Mucosa of stomach (tissue), 1 donor: ENCODE results near the gene MS4A3.
"Not testable (repeated sequence)": the region's sequence is repeated elsewhere in the genome, so short reads cannot be mapped to it uniquely, and the experiment has no call there.

ENCODE experiments used
- H3K27me3 ChIP-seq: one replicate; pipeline ENCODE4 v1.7.0; 2013; ENCODE audit warnings: mild to moderate bottlenecking, low read length; ENCODE audit not compliant: control insufficient read depth, insufficient read depth
- H3K36me3 ChIP-seq: one replicate; pipeline ENCODE4 v1.7.0; 2013; ENCODE audit warnings: low read length; ENCODE audit not compliant: control insufficient read depth, insufficient read depth
- H3K4me1 ChIP-seq: one replicate; pipeline ENCODE4 v1.7.0; 2013; ENCODE audit warnings: mild to moderate bottlenecking, low read length; ENCODE audit not compliant: control insufficient read depth, insufficient read depth
- H3K4me3 ChIP-seq: one replicate; pipeline ENCODE4 v1.7.0; 2013; ENCODE audit warnings: low read length
- H3K9ac ChIP-seq: one replicate; pipeline ENCODE4 v1.7.0; 2013; ENCODE audit warnings: mild to moderate bottlenecking, low read length, moderate library complexity
- H3K9me3 ChIP-seq: one replicate; pipeline ENCODE4 v1.7.0; 2013; ENCODE audit warnings: mild to moderate bottlenecking, low read length, moderate library complexity; ENCODE audit not compliant: control insufficient read depth
- donor health status: Pancreatic carcinoma.

MS4A3 gene, protein sequence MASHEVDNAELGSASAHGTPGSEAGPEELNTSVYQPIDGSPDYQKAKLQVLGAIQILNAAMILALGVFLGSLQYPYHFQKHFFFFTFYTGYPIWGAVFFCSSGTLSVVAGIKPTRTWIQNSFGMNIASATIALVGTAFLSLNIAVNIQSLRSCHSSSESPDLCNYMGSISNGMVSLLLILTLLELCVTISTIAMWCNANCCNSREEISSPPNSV

DNA sequence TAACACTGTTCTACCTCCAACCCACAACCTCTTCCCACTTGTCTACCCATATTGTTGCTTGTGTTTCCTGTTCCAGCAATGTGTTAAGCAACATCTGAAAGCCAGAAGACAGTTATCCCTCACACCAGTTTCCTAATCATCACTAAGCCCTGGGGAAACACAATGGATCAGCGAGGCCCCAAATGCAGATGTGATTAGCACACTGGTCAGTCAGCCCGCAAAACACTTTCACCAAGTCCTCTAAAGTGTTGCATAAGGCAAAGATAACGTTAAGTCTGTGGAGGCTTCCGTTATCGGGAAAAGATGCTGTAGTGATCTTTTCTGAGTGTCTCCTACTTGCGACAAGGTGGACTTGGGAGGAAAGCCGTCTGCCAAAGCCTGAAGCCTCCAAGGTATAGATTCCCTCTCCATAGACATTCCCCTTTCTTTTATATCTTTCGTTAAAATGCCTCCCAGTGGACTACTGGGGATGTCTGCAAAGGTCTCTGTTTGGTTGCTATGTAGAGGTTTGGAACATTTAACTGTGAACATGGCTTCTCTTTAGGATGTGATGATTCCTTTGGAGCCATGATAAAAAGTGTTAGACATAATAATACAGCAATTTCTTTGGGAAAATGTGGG lies at the start of gene MS4A3:
Gene MS4A3 (plus strand): TSS at position 317 of the 621 bp plus-strand sequence. CDS start 4,496 bp downstream, outside the sequence.
- no peaks in the 10 kb centered on the region for H3K36me3 ChIP-seq
- H3K9me3 ChIP-seq, result no peaks in the 10 kb centered on the region
- no peaks in the 10 kb centered on the region for H3K27me3 ChIP-seq
- no peak within 1 kb of the TSS for H3K4me3 ChIP-seq
- no peaks in the 10 kb centered on the region for H3K4me1 ChIP-seq
- H3K9ac ChIP-seq, result no peak within 1 kb of the TSS

DNA sequence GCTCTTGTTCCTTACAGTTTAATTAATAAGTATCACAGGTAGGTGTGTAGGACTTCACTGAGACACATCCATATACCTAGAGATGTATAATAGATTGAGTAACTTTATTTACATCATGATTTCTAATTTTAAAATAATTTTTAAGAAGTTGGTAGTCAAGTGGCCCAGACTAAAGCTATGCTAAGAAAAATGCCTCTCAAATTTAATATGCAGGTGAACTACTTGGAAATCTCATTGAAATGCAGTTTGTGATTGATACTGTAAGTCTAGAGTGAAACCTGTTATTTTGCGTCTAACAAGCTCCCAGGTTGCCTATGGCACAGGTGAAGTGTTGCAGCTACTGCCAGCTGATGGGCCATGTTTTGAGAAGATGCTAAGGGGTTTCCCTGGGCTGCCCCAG lies 39.6 kb upstream of the MS4A3 start, which contains the start of gene OOSP4B:
Gene OOSP4B (plus strand): TSS at position 301 of the 400 bp plus-strand sequence.
- H3K9ac ChIP-seq, result no peak within 1 kb of the TSS
- H3K9me3 ChIP-seq, result no peaks in the 10 kb centered on the region
- H3K27me3 ChIP-seq, result no peaks in the 10 kb centered on the region
- H3K4me3 ChIP-seq, result no peak within 1 kb of the TSS
- H3K36me3 ChIP-seq, result no peaks in the 10 kb centered on the region
- H3K4me1 ChIP-seq, result no peaks in the 10 kb centered on the region

DNA sequence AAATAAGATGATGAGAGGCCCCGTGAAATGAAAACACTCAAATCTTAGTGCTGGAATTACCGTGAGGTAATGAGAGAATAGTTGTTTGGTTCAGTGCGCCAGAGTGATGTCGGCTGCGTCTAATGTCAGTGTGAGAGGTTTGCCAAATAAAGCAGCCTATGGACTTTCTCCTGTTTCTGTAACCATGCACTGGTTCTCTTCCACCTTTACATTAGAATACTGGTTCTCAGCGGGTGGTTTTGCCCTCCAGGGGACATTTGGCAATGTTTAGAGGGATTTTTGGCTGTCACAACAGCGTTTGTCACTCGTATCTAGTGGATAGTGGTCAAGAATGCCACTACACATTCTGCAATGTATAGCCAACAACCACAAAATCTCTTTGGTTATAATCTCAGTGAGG lies 38.4 kb upstream of the MS4A3 start:
- Histone ChIP-seq H3K9ac (no peak overlapping the region), H3K4me1 (no peaks in the 10 kb centered on the region), H3K27me3 (no peaks in the 10 kb centered on the region), H3K9me3 (no peaks in the 10 kb centered on the region), H3K4me3 (no peak overlapping the region), H3K36me3 (no peaks in the 10 kb centered on the region)

DNA sequence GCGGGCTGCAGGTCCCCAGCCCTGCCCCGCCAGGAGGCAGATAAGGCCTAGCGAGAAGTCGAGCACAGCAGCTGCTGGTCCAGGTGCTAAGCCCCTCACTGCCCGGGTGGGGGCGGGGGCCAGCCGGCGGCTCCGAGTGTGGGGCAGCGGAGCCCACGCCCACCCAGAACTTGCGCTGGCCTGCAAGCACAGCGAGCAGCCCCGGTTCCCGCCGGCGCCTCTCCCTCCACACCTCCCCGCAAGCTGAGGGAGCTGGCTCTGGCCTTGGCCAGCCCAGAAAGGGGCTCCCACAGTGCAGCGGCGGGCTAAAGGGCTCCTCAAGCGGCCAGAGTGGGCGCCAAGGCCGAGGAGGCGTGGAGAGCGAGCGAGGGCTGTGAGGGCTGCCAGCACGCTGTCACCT lies 36.1 kb upstream of the MS4A3 start:
- H3K4me3 ChIP-seq, H3K9ac ChIP-seq, H3K4me1 ChIP-seq, H3K9me3 ChIP-seq, H3K27me3 ChIP-seq, H3K36me3 ChIP-seq: not testable (repeated sequence)

DNA sequence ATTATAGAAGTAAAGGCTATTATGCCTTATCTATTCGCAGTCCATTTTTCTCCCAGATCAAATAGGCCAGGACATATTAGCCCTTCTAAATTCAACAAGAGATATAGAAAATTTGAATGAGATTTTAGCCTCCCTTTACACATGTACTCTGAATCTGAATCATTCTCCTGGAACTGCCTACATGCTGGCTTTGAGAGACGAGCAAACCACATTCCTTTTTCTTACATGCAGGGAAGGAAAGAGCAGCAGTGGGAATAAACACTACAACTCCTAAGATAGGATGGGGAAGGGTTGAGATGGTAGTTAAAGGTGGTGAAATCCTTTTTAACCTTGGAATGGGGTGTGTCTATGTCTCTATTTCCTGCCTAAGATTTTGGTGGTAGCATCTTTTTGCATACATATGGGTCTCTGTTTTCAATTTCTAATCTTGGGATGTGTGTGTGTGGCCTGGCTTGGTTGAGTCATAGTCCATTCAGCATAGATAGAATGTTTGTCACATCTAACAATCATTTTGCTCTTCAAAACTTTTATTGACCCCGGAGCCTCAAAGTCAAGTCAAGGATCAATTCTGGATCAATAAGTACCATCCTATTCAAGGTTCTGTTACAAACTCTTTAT lies 27.3 kb upstream of the MS4A3 start:
- H3K9me3 ChIP-seq, result no peaks in the 10 kb centered on the region
- no peaks in the 10 kb centered on the region for H3K36me3 ChIP-seq
- H3K9ac ChIP-seq, result no peak overlapping the region
- H3K27me3 ChIP-seq, result no peaks in the 10 kb centered on the region
- no peaks in the 10 kb centered on the region for H3K4me1 ChIP-seq
- no peak overlapping the region for H3K4me3 ChIP-seq

DNA sequence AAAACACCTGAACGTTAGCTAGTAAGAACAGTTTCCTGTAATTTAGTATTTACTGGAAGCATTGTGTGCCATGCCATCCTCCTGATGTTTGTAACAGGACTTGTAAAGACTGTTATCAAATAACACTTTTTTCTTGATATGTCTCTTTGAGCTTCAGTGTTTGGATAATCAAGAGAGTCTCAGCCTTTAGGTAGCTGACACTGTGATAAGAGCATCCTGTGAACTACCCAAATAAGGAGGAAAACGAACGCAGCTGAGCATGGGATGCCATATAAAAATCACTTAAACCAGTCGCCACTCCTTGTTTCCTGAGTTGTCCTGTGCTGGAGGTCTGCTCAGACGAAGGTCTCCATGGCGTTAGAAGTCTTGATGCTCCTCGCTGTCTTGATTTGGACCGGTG lies 16.4 kb upstream of the MS4A3 start, which contains the start of gene OOSP2:
Gene OOSP2 (plus strand): TSS at position 301 of the 400 bp plus-strand sequence. CDS start 51 bp downstream, at position 352.
- Histone ChIP-seq H3K36me3 (no peaks in the 10 kb centered on the region), H3K9ac (no peak within 1 kb of the TSS), H3K9me3 (no peaks in the 10 kb centered on the region), H3K4me3 (no peak within 1 kb of the TSS), H3K4me1 (no peaks in the 10 kb centered on the region), H3K27me3 (no peaks in the 10 kb centered on the region)

DNA sequence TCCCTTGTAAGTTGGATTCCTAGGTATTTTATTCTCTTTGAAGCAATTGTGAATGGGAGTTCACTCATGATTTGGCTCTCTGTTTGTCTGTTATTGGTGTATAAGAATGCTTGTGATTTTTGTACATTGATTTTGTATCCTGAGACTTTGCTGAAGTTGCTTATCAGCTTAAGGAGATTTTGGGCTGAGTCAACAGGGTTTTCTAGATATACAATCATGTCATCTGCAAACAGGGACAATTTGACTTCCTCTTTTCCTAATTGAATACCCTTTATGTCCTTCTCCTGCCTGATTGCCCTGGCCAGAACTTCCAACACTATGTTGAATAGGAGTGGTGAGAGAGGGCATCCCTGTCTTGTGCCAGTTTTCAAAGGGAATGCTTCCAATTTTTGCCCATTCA lies 6.0 kb upstream of the MS4A3 start:
- not testable (repeated sequence) for H3K4me1 ChIP-seq, H3K36me3 ChIP-seq, H3K4me3 ChIP-seq, H3K9me3 ChIP-seq, H3K9ac ChIP-seq, H3K27me3 ChIP-seq

DNA sequence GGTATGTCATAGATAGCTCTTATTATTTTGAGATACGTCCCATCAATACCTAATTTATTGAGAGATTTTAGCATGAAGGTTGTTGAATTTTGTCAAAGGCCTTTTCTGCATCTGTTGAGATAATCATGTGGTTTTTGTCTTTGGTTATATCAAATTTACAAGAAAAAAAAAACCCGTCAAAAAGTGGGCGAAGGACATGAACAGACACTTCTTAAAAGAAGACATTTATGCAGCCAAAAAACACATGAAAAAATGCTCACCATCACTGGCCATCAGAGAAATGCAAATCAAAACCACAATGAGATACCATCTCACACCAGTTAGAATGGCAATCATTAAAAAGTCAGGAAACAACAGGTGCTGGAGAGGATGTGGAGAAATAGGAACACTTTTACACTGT lies 5.6 kb upstream of the MS4A3 start:
- not testable (repeated sequence) for H3K36me3 ChIP-seq, H3K9ac ChIP-seq, H3K9me3 ChIP-seq

DNA sequence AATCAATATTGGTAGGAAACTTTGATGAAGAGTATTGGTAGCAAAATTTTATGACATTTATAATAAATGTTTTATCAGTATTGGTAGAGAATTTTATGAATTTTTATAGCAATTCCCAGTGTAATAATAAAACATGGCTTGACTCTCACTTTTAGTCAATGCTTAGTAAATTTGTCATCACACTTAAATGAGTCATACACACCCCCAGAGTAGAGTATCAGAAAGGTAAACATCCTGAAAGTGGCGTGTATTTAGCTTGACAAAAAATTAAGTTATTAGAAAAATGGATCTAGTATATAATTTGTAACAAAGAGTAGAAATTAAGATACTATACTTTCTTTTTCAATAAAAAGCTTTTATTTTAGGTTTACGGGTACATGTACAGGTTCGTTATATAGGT lies 2.6 kb downstream of the MS4A3 start:
- no peak overlapping the region for H3K4me3 ChIP-seq
- no peaks in the 10 kb centered on the region for H3K27me3 ChIP-seq
- H3K9ac ChIP-seq, result no peak overlapping the region
- H3K4me1 ChIP-seq, result no peaks in the 10 kb centered on the region
- no peaks in the 10 kb centered on the region for H3K9me3 ChIP-seq
- H3K36me3 ChIP-seq, result no peaks in the 10 kb centered on the region

More for the DNA sequence above, 5.6 kb upstream of the MS4A3 start:
- H3K4me1 ChIP-seq, H3K27me3 ChIP-seq, H3K4me3 ChIP-seq: not testable (repeated sequence)

DNA sequence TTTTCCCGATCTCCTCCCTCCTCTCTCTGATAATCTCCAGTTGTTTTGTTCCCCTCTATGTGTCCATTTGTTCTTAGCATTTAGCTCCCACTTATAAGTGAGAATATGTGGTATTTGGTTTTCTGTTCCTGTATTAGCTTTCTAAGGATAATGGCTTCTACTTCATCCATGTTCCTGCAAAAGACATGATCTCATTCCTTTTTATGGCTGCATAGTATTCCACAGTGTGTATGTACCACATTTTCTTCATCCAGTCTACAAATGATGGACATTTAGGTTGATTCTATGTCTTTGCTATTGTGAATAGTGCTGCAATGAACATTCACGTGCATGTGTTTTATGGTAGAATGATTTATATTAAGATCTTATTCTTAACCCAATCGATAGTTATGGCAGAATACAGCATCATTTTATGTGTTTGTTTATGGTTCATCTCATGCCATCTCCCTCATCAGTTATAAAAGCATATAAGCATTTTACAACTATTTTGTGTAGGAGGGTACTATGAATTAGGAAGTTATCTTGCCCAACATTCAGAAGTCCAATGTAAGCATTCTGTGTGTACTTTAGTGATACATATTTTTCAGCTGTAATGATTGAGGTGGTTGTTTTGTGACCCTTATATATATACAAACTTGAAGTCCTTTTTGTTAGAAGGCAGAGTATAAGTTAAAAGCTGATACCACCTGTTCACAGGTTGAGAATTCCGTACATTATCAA lies 3.2 kb downstream of the MS4A3 start:
- Histone ChIP-seq H3K9me3 (no peaks in the 10 kb centered on the region), H3K36me3 (no peaks in the 10 kb centered on the region), H3K4me1 (no peaks in the 10 kb centered on the region), H3K4me3 (no peak overlapping the region), H3K9ac (no peak overlapping the region), H3K27me3 (no peaks in the 10 kb centered on the region)

DNA sequence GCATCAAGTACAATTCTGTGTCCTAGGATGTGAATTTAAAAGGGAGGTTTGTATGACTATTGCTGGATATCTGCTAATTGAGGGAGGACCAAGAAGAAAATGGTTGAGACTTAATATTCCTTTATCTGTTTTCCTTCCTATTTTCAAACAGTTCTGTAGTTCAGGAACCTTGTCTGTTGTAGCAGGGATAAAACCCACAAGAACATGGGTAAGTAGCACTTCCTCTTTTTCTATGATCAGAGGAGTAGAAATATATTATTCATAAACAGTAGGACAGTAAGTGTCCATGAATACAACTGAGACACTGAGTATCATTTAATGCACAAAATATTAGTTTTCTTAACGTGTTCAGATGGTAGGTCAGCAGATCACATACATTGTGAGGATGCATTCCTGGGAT lies 7.6 kb downstream of the MS4A3 start:
- no peaks in the 10 kb centered on the region for H3K36me3 ChIP-seq
- no peaks in the 10 kb centered on the region for H3K27me3 ChIP-seq
- H3K9me3 ChIP-seq, result no peaks in the 10 kb centered on the region
- H3K4me1 ChIP-seq, result no peaks in the 10 kb centered on the region
- no peak overlapping the region for H3K4me3 ChIP-seq
- H3K9ac ChIP-seq, result no peak overlapping the region

DNA sequence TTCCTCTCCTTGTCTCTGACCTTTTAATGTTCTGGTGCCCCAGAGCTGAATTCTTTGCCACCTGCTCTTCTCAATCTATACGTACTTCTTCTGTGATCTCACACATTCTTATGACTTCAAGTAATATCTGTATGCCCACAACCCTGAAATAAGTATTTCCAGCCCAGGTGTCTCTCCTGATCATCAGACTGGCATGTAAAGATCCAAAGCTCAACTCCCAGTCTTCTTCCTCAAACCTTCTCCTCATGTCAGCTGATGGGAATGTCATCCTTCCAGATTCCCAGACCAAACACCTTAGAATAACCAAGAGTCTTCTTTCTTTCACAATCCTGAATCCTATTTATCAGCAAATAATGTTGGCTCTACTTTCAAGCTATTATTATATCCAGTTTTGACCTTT lies 9.3 kb downstream of the MS4A3 start:
- Histone ChIP-seq H3K4me1 (no peaks in the 10 kb centered on the region), H3K27me3 (no peaks in the 10 kb centered on the region), H3K9ac (no peak overlapping the region), H3K4me3 (no peak overlapping the region), H3K9me3 (no peaks in the 10 kb centered on the region), H3K36me3 (no peaks in the 10 kb centered on the region)
